ENCODE data around the gene FBXO15.

GRCh38 chr18:74078257-74078656 is 69.4 kb downstream of the FBXO15 start:
- TF ChIP-seq CTCF (IDR thresholded peaks at IDR 0.05) = no peak
- no peak for TF ChIP-seq POLR2A (IDR thresholded peaks at IDR 0.05; ENCODE audit: low read depth)
- no peak for TF ChIP-seq POLR2AphosphoS5 (IDR thresholded peaks at IDR 0.05)
- TF ChIP-seq EP300 (IDR thresholded peaks at IDR 0.05) = no peak

Data from esophagus muscularis mucosa (tissue), 4 donors.